ENCODE data around the gene BST1. TPM values are rescaled to one million over a fixed set of nuclear protein-coding genes. Genes with fewer than 3 reads are reported as not detected.
A peak's percentile ranks its signal among the peaks of the same experiment; 100 is the strongest.

Gene BST1
- total RNA-seq, 1 donor from 2014 or later = 0.80 TPM

DNA sequence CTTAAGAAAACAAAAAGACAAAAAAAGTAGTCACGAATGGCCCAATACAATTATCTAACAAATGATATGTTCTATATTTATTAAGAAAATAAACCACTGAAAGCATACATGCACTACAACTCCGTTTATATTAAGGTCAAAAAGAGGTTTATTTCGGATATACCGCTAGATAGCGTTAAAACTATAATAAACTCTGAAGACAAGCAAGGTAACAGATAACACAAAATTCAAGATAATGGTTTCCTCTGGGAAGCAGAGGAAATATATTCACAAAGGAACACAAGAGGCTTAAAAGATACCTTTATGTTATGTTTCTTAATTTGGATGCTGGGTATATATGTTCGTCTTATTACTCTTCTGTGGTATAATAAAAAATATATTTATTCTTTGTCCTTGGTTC, 26.0 kb upstream of the BST1 start:
- ATAC-seq = no peak

- peak; percentile 62 for ATAC-seq
Observed at GRCh38 chr4:15677507-15677988, 25.3 kb upstream of the BST1 start.

GRCh38 chr4:15681067-15681371, 21.8 kb upstream of the BST1 start:
- ATAC-seq = no peak

GRCh38 chr4:15681372-15682241, 21.3 kb upstream of the BST1 start, which contains the start of gene FAM200B:
Gene FAM200B (plus strand): TSS chr4:15681827. CDS start chr4:15686978, 5,151 bp downstream.
- peak; percentile 97 for ATAC-seq

GRCh38 chr4:15682242-15683142, 20.4 kb upstream of the BST1 start:
- no peak for ATAC-seq

GRCh38 chr4:15683143-15683495, 19.7 kb upstream of the BST1 start:
- ATAC-seq = no peak

DNA sequence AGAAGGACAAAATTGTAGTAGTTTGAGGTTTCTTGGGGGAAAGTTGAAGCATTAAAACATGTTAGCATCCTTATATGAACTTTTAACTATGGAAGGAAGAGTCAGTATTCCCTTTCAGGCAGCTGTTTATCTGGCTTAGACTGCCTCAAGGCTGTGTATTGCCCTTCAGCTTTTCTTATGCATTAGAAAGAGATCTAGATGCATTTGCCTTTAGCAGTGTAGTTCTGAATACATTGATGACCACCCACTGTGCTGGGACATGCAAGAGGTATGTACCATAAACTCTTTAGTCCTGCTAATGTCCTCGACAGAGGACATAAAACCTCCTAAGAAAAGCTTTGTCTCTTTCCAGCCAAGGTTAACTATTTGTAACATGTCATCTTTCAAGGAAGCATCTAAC, 18.4 kb upstream of the BST1 start:
- no peak for ATAC-seq

- no peak for ATAC-seq
Observed at GRCh38 chr4:15688051-15688450, 14.8 kb upstream of the BST1 start.

GRCh38 chr4:15689540-15689939, 13.3 kb upstream of the BST1 start:
- ATAC-seq = no peak

- ATAC-seq = no peak
Observed at GRCh38 chr4:15690020-15690809, 12.7 kb upstream of the BST1 start.

DNA sequence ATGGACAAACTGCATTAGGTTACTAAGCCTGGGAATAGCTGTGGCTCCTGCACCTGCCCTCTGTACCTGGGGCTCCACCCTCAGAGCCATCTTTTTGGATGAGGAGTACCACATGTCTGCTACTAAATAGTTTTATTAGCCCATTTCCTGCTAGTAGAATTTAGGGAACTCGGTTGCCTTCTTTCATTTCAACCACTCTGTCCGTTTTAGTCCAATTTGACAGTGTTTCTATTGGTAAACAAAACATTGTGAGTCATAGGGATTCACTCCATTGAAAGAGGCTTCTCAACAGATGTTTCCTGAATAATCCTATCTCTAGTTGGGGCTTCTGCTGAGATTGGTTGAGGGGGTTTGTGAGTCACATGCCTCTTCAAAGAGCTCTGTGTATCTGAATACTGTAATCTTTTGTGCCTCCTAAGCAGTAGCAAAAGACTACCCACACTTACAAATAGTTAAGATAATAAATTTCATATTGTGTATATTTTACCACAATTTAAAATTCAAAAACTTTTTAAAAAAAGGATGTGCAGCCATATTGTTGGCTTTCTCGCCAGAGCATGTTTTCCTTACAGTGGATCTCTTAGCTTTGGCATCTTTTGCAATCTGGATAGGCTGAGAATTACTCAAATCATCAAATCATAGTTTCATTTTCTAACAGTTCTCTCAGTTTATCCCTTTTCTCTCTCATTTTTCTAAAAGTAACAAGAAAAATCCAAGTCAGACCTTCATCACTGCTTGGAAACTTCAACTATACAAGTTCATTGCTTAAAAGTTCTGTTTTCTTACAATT, 11.3 kb upstream of the BST1 start:
- ATAC-seq = no peak

DNA sequence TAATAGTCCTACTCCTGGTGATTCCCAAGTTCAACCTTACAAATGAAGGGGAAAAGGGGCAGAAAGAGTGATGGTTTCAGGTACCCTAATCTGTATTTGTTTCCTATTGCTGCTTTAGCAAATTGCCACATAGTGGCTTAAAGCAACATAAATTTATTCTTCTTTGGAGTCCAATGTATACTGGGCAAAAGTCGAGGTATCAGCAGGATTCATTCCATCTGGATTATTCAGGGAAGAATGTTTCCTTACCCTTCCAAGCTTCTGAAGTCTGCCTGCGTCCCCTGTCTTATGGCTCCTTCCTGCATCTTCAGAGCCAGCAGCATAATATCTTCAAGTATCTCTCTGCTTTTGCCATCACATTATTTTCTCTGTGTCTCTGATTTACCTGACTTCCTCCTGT, 10.3 kb upstream of the BST1 start:
- no peak for ATAC-seq

DNA sequence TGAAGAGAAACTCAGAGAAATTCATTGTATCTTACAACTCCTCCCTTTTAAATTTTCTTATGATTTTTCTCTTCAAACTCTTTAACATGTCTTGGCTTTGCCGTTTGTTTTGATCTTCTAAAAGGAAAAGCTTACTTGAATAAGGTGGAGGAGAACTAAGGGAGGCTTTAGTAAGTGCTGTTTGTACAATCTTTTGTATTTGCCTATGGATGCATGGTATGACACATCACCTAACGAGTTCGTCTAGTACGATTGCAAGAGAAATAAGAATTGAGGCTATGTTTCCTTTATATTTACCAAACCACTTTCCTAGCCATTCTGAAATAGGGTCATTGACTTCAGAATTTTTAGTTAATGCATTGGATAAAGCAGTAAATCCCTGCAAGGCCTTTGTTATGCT, 8.4 kb upstream of the BST1 start:
- peak; percentile 90 for ATAC-seq

DNA sequence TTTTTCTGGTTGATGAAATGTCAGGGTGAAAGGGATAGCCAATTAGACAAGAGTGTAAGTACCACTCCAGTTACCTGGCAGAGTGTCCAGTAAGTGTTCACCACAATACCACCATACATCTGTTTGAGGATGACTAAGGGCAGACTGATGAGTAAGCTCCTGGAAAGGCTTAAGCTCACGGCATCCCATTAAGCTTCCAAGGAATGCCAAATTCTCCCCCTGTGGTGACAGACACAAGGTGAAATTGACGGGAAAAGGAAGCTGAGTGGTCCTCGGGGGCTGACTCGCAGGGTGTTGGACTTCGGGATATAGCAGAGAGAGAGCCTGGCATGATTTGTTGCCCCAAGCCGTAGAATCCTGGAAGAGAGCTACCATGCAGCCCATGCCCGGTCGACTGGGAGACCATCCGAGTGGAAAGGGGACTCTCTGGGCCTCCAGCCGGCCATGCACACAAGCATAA, 7.6 kb upstream of the BST1 start:
- ATAC-seq = peak; percentile 70

- no peak for ATAC-seq
Observed at GRCh38 chr4:15695729-15696128, 7.1 kb upstream of the BST1 start.

GRCh38 chr4:15696866-15697265, 6.0 kb upstream of the BST1 start:
- no peak for ATAC-seq

- peak; percentile 21 for ATAC-seq
Observed at GRCh38 chr4:15703439-15703838, 574 bp downstream of the BST1 start.

GRCh38 chr4:15704129-15704528, 1.3 kb downstream of the BST1 start:
- no peak for ATAC-seq

DNA sequence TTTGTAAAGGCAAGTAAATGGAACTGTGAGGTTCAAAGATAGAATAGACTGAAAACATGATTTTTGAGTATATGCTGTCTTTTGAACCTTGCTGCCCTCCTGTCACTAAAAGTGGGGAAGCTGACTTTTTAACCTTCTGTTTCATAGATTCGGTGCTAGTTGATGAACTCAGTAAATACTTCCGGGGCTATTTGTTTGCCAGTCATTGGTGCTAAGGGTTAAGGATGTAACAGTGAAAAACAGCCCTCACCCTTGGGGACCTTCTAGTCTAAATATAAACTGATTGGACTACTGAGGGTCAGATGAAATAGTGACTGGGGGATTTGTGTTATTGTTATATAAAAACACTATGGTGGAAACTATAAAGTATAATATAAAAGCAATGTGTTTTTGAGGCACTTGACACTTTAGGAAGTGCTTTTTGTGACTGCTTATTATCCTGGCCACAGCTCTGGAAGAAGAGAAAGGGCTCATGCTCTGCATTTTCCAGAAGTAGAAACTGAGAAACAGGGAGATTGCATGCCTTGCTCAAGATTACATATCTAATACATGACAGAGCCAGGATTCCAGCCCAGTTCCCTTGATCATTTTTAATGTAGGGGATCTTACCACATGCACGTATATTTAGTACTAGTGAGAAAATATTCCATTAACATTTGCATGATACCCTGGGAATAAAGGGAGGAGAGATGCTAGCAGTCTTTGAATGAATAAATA, 3.9 kb downstream of the BST1 start:
- ATAC-seq = no peak

- no peak for ATAC-seq
Observed at GRCh38 chr4:15707363-15707715, 4.5 kb downstream of the BST1 start.

DNA sequence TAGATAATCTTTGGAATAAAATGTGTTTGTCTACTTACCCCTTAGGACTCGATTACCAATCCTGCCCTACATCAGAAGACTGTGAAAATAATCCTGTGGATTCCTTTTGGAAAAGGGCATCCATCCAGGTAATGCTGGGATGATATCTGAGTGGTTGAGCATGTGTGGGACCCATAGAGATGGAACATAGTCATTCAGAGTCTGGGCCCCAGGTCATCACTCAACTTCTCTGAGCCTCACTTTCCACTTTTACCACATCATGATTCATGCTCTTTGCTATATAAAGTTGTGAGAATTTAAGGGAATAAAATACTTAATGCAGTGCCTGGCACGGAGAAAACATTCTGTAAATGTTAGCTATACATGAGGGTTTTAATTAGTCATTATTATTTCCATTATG, 8.9 kb downstream of the BST1 start:
- no peak for ATAC-seq

All from esophagus mucosa (tissue), 1 donor.